BJ (cell line): ENCODE data around the gene PLD1. TPM values are rescaled to one million over a fixed set of nuclear protein-coding genes. Genes with fewer than 3 reads are reported as not detected.

Source experiments
- CTCF ChIA-PET: fragments of 350-600 bp; formaldehyde crosslinking; extraction: SDS; loops from one replicate; lab custom pipeline; 2021; ENCODE audit warnings: antibody characterized with exemption, inconsistent platforms; lab: Yijun Ruan, JAX
- POLR2A ChIA-PET: fragments of 300-600 bp; sonication (Branson Sonifier 250); formaldehyde crosslinking; extraction: SDS; loops from one replicate; lab custom pipeline; 2021; ENCODE audit warnings: antibody characterized with exemption; lab: Charles Lee
- DNase-seq: peaks from one replicate; pipeline ENCODE4 v3.0.0-alpha.2; 2011; ENCODE audit warnings: low read depth
- H3K27me3 ChIP-seq: 2 replicates; pipeline ENCODE4 v1.6.0; 2011; ENCODE audit warnings: low read length; ENCODE audit not compliant: control insufficient read depth, insufficient read depth
- H3K36me3 ChIP-seq: 2 replicates; pipeline ENCODE4 v1.5.1; 2011; ENCODE audit warnings: low read length; ENCODE audit not compliant: control insufficient read depth, insufficient read depth
- H3K4me3 ChIP-seq: 2 replicates; pipeline ENCODE4 v1.5.1; 2011; ENCODE audit warnings: low read depth, mild to moderate bottlenecking, control low read depth, low read length
- polyA plus RNA-seq: library from polyadenylated mRNA; depleted of rRNA; stranded (reverse); fragments of >200 nt; gene quantifications from 2 replicates; pipeline ENCODE4 v1.2.3, GENCODE V29; 2011
- TF ChIP-seq, protein P1 (sequence below): IDR thresholded peaks from 2 replicates; pipeline ENCODE4 v1.5.1; 2011; ENCODE audit warnings: low read depth, mild to moderate bottlenecking, control low read depth, inconsistent platforms, low read length, moderate library complexity; ENCODE audit not compliant: insufficient read depth

PLD1 gene
- polyA plus RNA-seq, 1 experiment, result 6.4 TPM

DNA sequence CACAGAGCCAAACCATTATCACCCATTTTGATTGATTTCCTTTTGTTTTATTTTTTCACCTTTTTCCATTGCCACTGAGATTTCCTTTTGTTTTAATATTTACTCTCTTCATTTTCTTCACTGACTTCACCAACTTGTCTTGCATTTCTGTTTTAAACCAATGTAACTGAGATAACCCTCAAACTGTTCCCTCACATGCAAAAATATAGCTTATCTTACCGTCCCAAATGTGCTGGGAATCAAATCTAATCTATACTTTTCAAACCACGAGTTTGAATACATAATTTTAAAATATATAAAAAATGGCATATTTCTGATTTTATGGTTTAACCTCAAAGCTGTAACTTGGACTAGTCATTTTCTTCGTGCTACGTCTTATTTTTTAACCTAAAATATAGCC, 143.8 kb downstream of the PLD1 start:
- TF ChIP-seq, protein P1, sequence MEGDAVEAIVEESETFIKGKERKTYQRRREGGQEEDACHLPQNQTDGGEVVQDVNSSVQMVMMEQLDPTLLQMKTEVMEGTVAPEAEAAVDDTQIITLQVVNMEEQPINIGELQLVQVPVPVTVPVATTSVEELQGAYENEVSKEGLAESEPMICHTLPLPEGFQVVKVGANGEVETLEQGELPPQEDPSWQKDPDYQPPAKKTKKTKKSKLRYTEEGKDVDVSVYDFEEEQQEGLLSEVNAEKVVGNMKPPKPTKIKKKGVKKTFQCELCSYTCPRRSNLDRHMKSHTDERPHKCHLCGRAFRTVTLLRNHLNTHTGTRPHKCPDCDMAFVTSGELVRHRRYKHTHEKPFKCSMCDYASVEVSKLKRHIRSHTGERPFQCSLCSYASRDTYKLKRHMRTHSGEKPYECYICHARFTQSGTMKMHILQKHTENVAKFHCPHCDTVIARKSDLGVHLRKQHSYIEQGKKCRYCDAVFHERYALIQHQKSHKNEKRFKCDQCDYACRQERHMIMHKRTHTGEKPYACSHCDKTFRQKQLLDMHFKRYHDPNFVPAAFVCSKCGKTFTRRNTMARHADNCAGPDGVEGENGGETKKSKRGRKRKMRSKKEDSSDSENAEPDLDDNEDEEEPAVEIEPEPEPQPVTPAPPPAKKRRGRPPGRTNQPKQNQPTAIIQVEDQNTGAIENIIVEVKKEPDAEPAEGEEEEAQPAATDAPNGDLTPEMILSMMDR, result no peak
- ChIA-PET POLR2A (no interaction called here), CTCF (no interaction called here)
- H3K4me3 ChIP-seq, result no peak overlapping the region
- H3K27me3 ChIP-seq, result no peaks in the 10 kb centered on the region
- no peak for DNase-seq
- no peaks in the 10 kb centered on the region for H3K36me3 ChIP-seq

DNA sequence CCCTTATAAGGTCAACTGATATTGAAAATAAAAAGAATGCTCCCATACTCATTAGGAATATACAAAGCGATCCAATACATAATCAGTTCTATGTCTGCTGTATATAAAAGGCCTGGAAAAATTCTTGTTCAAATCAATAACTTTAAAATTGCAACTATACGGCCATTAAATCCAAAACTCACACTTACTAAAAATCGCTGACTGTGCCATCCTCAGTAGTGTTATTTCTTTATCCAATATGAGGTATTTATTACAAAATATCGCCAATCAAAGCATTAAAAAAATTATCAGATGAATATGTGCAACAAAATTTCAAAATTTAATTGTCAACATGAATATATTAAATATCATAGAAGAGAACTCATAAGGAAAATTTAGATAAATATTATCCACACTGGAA, 146.5 kb downstream of the PLD1 start:
- DNase-seq, result no peak
- Histone ChIP-seq H3K4me3 (no peak overlapping the region), H3K36me3 (no peaks in the 10 kb centered on the region), H3K27me3 (no peaks in the 10 kb centered on the region)
- ChIA-PET CTCF (no interaction called here), POLR2A (no interaction called here)
- TF ChIP-seq, protein P1, result no peak

DNA sequence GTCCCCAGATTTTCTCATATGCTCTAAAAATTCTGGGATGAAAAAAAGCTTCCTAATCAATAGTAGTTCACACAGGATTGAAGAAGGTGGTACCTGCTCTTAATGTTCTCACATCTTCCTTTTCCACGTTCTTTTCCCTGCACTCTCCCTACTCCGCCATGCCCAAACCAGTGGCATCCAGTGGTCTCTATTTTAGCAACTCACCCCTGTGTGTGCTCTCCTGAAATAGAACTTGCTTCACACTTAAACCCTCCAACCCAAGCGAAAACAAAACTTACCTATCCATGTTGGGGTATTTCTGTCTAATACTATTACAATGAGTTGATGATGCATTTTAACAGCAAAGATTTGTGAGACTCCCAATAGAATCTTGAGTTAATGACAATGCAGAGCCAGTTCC, 148.8 kb downstream of the PLD1 start:
- POLR2A ChIA-PET, result no interaction called here
- no peaks in the 10 kb centered on the region for H3K27me3 ChIP-seq
- CTCF ChIA-PET, result interaction anchor here (1.0 kb wide), 1 partner anchor 11 kb away, joined by 3 read pairs; no protein-coding TSS in a partner anchor
- H3K4me3 ChIP-seq, result no peak overlapping the region
- TF ChIP-seq, protein P1, result no peak
- DNase-seq, result no peak
- no peaks in the 10 kb centered on the region for H3K36me3 ChIP-seq

DNA sequence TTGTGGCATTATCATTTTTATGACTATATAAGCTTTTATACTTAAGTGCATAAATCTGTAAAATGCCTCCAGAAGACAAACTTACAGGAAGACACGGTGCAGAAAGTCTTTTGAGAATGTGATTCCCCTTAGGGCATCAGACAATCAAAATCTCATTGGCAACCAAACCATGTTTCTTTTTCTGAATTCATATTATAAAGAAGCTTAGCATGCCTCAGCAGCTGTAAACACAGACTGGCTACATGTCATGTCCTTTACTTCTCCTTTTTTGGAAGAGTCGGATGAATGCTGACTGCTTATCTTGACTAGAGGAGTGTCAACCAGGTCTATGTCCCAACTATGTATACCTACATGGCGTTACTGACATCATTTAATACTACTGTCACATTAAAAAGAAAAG, 150.1 kb downstream of the PLD1 start:
- TF ChIP-seq, protein P1, result no peak
- Histone ChIP-seq H3K27me3 (no peaks in the 10 kb centered on the region), H3K36me3 (no peaks in the 10 kb centered on the region), H3K4me3 (no peak overlapping the region)
- no peak for DNase-seq
- ChIA-PET CTCF (interaction anchor here (0.8 kb wide), 1 partner anchor 13 kb away, joined by 3 read pairs; no protein-coding TSS in a partner anchor), POLR2A (no interaction called here)

DNA sequence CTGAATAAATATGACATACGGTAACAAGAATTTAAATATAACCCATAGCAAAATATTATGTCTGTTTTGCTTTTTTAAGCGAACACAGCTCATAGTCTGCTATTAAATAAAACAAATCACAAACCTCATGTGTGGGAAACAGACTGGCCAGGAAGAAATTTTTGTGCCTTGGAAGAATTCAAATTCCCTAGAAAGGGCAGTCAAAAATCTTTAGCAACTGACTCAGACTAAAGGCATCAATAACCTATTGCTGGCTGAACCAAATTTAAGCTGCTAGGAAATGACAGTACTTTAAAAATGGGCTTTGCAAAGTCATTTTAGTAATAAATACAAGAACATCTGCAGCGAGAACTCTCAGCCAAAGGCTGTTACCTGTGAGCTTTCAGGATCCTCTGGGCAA, 151.4 kb downstream of the PLD1 start:
- Histone ChIP-seq H3K27me3 (no peaks in the 10 kb centered on the region), H3K4me3 (no peak overlapping the region), H3K36me3 (no peaks in the 10 kb centered on the region)
- TF ChIP-seq, protein P1, result no peak
- DNase-seq, result no peak
- ChIA-PET CTCF (no interaction called here), POLR2A (no interaction called here)
